ENCODE data around the gene C2orf74. TPM values are rescaled to one million over a fixed set of nuclear protein-coding genes. Genes with fewer than 3 reads are reported as not detected.

The C2orf74 gene
- total and polyA plus RNA-seq, 9 of the 15 experiments (the other 6 are each of a cell fraction or from before 2014, with no cell fraction given), result not detected

- no peak for TF ChIP-seq SRSF7 (optimal IDR thresholded peaks at IDR 0.05; ENCODE audit: low read depth, low read length)
- peak; percentile 36; the same call in 1 of the 2 replicates for TF ChIP-seq JUND (IDR thresholded peaks at IDR 0.05; ENCODE audit: borderline replicate concordance, low read depth, low read length)
- peak; percentile 28; the same call in 1 of the 3 replicates for TF ChIP-seq JUND (tag; IDR thresholded peaks at IDR 0.05; ENCODE audit: borderline replicate concordance, low read depth, low read length)
Measured at GRCh38 chr2:61151436-61151835, 10.6 kb upstream of the C2orf74 start (continued).

- no peak for TF ChIP-seq ZNF41 (CRISPR knock-in tag; conservative IDR thresholded peaks at IDR 0.05)
- no peak for TF ChIP-seq TEAD1 (CRISPR knock-in tag; IDR thresholded peaks at IDR 0.05)
- no peak for TF ChIP-seq HNRNPUL1 (IDR thresholded peaks at IDR 0.05; ENCODE audit: low read length)
- TF ChIP-seq ZSCAN29 (IDR thresholded peaks at IDR 0.05), result no peak
- no peak for TF ChIP-seq RBM22 (IDR thresholded peaks at IDR 0.05; ENCODE audit: low read depth, low read length, poor library complexity, severe bottlenecking)
- no peak for TF ChIP-seq ETS1 (conservative IDR thresholded peaks at IDR 0.05; ENCODE audit: control insufficient read depth, low read depth, low read length)
- no peak for TF ChIP-seq COPS2 (conservative IDR thresholded peaks at IDR 0.05)
- TF ChIP-seq UBTF (IDR thresholded peaks at IDR 0.05; ENCODE audit: borderline replicate concordance in 1 of 2, low read depth in 2 of 2, low read length in 2 of 2), result no peak
- DNase-seq (ENCODE audit: extremely low read depth in 1 of 4, low spot score in 3 of 4), result no peak
- Histone ChIP-seq H4K20me1 (replicated peaks; ENCODE audit: control insufficient read depth, insufficient read depth, low read length) (no peaks in the 10 kb centered on the region), H3K36me3 (ENCODE audit: control insufficient read depth, insufficient read depth, low read length) (no peaks in the 10 kb centered on the region), H3K4me1 (replicated peaks in 1 of 2; ENCODE audit: control insufficient read depth in 2 of 2, insufficient read depth in 2 of 2, low read length in 2 of 2) (no peaks in the 10 kb centered on the region), H3K27me3 (ENCODE audit: control insufficient read depth in 2 of 2, insufficient read depth in 2 of 2, low read length in 2 of 2) (no peaks in the 10 kb centered on the region), H2AFZ (ENCODE audit: low read depth, low read length) (no peak overlapping the region), H3K4me2 (ENCODE audit: insufficient read depth, low read length) (no peak overlapping the region), H3K4me3 (no peak overlapping the region), H3K27ac (ENCODE audit: extremely low read depth, low read depth, low read length) (no peak overlapping the region), H3K9me3 (replicated peaks; ENCODE audit: control insufficient read depth, insufficient read depth, low read depth, low read length) (no peaks in the 10 kb centered on the region), H3K9me1 (ENCODE audit: control insufficient read depth, insufficient read depth, low read length) (no peaks in the 10 kb centered on the region), H3K9ac (ENCODE audit: insufficient read depth in 1 of 2, low read depth in 2 of 2, low read length in 2 of 2) (no peak overlapping the region), H3K79me2 (ENCODE audit: control insufficient read depth, insufficient read depth, low read length) (no peaks in the 10 kb centered on the region)
- in situ Hi-C loops (cut with MboI) (no loop called here), intact Hi-C loops (cut with micrococcal nuclease) (no loop called here)
- ChIA-PET CTCF (ENCODE audit: low intra/inter-chr PET ratio) (no interaction called here), POLR2A (no interaction called here)
- ATAC-seq, result no peak
- FAIRE-seq, result peak; percentile 49
- BruUV-seq (replicated peaks), result no TSS peak
- 28% methylated on average over 5 of the region's 5 CpGs for WGBS (ENCODE audit: insufficient coverage, low coverage, missing lambda C conversion rate)
Measured at GRCh38 chr2:61157371-61158003, 4.5 kb upstream of the C2orf74 start.
